DOHH2 (cell line): ENCODE data around the gene PLK3.

ENCODE experiments used
- H3F3A ChIP-seq: fragments of 200-600 bp; sonication (generic), shearing (Covaris generic); 2 replicates; pipeline ENCODE4 v1.6.0; 2016; ENCODE audit warnings: antibody characterized with exemption, mild to moderate bottlenecking; ENCODE audit not compliant: control insufficient read depth, insufficient read depth
- H3K27ac ChIP-seq: fragments of 200-600 bp; sonication (generic); 2 replicates; pipeline ENCODE4 v1.5.1; 2014; ENCODE audit warnings: low read depth, mild to moderate bottlenecking, low read length, moderate library complexity
- H3K27me3 ChIP-seq: fragments of 200-600 bp; sonication (generic); 2 replicates; pipeline ENCODE4 v1.6.1; 2014; ENCODE audit warnings: mild to moderate bottlenecking, low read length, mixed read lengths; ENCODE audit not compliant: control insufficient read depth
- H3K36me3 ChIP-seq: fragments of 200-600 bp; sonication (generic); 2 replicates; pipeline ENCODE4 v1.6.1; 2014; ENCODE audit warnings: mild to moderate bottlenecking, low read length, moderate library complexity, mixed read lengths; ENCODE audit not compliant: control insufficient read depth
- H3K4me1 ChIP-seq: fragments of 200-600 bp; sonication (generic); 2 replicates; pipeline ENCODE4 v1.6.1; 2014; ENCODE audit warnings: mild to moderate bottlenecking, low read length, mixed read lengths; ENCODE audit not compliant: control insufficient read depth
- H3K4me2 ChIP-seq: fragments of 200-600 bp; sonication (generic); 2 replicates; pipeline ENCODE4 v1.6.0; 2014; ENCODE audit warnings: mild to moderate bottlenecking, low read length, moderate library complexity
- H3K4me3 ChIP-seq: fragments of 200-600 bp; sonication (generic); 2 replicates; pipeline ENCODE4 v1.5.1; 2014; ENCODE audit warnings: mild to moderate bottlenecking, low read length, mixed read lengths
- H3K79me2 ChIP-seq: fragments of 200-600 bp; sonication (generic); 2 replicates; pipeline ENCODE4 v1.6.1; 2014; ENCODE audit warnings: mild to moderate bottlenecking, low read length, mixed read lengths; ENCODE audit not compliant: control insufficient read depth
- H3K9me2 ChIP-seq: fragments of 200-600 bp; sonication (generic); replicated peaks from 2 replicates; pipeline ENCODE4 v1.6.1; 2014; ENCODE audit warnings: mild to moderate bottlenecking, low read length, mixed read lengths; ENCODE audit not compliant: control insufficient read depth
- H3K9me3 ChIP-seq: fragments of 200-600 bp; sonication (generic); 2 replicates; pipeline ENCODE4 v1.6.1; 2014; ENCODE audit warnings: antibody characterized with exemption, low read length, mixed read lengths; ENCODE audit not compliant: control insufficient read depth, insufficient read depth
- H4K20me1 ChIP-seq: fragments of 200-600 bp; sonication (generic); 2 replicates; pipeline ENCODE4 v1.6.0; 2014; ENCODE audit warnings: low read depth, mild to moderate bottlenecking, antibody characterized with exemption, low read length, moderate library complexity; ENCODE audit not compliant: control insufficient read depth, insufficient read depth
- EZH2phosphoT487 ChIP-seq: fragments of 200-600 bp; sonication (generic); IDR thresholded peaks from 2 replicates; pipeline ENCODE4 v1.6.1; 2017; ENCODE audit warnings: borderline replicate concordance, mild to moderate bottlenecking, antibody characterized with exemption, low read length, moderate library complexity, mixed read lengths
- TF ChIP-seq, protein P1 (sequence below): fragments of 200-600 bp; sonication (generic); IDR thresholded peaks from one replicate; pipeline ENCODE4 v1.5.1; 2014; ENCODE audit warnings: antibody characterized with exemption, mild to moderate bottlenecking, low read depth, low read length; ENCODE audit not compliant: poor library complexity, severe bottlenecking

Gene PLK3

DNA sequence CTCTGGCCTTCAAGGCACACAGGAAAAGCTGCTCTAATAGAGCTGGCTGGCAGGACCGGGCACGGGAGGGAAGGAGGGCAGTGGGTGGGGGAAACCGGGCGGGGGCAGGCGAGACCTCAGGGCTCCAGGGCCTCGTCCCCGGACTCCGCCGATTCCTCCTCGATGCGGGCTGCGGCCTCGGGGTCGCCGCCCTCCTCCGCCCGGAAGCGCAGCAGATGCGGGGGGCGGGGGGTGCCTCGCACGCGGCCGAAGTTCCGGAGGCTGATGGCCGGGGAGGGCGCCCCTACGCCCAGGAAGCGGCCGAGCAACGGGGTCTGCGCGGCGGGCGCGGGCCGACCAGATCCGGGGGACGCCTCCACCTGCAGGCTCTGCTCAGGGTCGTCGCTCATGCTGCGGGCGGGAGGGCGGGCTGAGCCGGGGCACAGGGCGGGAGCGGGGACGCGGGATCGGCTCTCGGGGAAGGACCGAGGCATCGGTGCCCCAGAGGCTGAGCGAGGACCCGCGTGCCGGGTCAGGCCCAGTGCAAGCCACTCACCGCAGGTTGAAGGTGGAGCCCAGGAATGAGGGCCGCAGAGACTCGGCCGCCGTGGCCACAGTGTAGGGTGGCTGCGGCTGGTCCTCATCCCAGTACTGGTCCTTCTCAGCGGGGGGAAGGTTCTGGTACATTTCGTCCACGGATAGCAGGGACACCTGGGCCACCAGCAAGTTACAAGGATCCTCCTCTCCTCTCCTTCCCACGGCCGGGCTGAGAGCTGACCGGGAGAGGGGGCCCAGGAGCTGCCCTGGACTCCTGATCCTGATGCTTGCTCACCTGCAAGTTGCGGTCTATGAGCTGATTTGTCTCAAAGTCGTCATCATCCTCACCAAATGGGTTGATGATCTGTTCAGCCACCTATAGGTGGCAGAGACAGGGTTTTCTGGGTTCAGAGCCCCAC is 15.8 kb upstream of the PLK3 start:
- no peaks in the 10 kb centered on the region for H3K9me3 ChIP-seq
- no peaks in the 10 kb centered on the region for H3K9me2 ChIP-seq

DNA sequence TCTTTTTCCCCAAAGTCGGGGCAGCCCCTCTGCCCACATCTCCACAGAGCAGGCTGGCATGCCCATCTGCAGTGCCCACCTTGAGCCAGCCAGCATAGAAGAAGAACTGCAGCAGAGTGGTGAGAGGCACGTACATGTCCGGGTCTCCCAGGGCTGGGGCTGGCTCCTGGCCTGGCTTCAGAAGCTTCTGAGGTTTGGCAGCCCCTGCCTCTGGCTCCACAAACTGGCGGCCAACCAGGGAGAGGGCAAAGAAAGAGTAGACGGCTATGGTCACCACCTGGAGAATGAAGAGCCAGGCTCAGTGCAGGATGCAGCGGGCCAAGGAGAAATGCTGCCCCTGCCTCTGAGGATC is 15.2 kb upstream of the PLK3 start:
- Histone ChIP-seq H3K36me3 (peaks cover 22% of the 10 kb centered on the region), H3K9me3 (no peaks in the 10 kb centered on the region), H3F3A (peaks cover 63% of the 10 kb centered on the region), H4K20me1 (no peaks in the 10 kb centered on the region), H3K4me1 (peaks cover 43% of the 10 kb centered on the region), H3K9me2 (no peaks in the 10 kb centered on the region), H3K27ac (peak overlapping the region; percentile 2; the same call in 1 of the 2 replicates), H3K4me2 (peak overlapping the region; percentile 74), H3K79me2 (no peaks in the 10 kb centered on the region), H3K4me3 (peak overlapping the region; percentile 68), H3K27me3 (no peaks in the 10 kb centered on the region)
- TF ChIP-seq, protein P1, sequence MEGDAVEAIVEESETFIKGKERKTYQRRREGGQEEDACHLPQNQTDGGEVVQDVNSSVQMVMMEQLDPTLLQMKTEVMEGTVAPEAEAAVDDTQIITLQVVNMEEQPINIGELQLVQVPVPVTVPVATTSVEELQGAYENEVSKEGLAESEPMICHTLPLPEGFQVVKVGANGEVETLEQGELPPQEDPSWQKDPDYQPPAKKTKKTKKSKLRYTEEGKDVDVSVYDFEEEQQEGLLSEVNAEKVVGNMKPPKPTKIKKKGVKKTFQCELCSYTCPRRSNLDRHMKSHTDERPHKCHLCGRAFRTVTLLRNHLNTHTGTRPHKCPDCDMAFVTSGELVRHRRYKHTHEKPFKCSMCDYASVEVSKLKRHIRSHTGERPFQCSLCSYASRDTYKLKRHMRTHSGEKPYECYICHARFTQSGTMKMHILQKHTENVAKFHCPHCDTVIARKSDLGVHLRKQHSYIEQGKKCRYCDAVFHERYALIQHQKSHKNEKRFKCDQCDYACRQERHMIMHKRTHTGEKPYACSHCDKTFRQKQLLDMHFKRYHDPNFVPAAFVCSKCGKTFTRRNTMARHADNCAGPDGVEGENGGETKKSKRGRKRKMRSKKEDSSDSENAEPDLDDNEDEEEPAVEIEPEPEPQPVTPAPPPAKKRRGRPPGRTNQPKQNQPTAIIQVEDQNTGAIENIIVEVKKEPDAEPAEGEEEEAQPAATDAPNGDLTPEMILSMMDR = peak; percentile 35
- TF ChIP-seq EZH2phosphoT487 = no peak

More for the DNA sequence above, 15.8 kb upstream of the PLK3 start:
- H4K20me1 ChIP-seq = no peaks in the 10 kb centered on the region
- no peaks in the 10 kb centered on the region for H3K27me3 ChIP-seq
- H3K4me1 ChIP-seq = peaks cover 43% of the 10 kb centered on the region
- H3K27ac ChIP-seq = peak overlapping the region; percentile 46
- H3K4me3 ChIP-seq = peak overlapping the region; percentile 68
- H3F3A ChIP-seq = peaks cover 66% of the 10 kb centered on the region
- no peaks in the 10 kb centered on the region for H3K79me2 ChIP-seq
- peak overlapping the region; percentile 74 for H3K4me2 ChIP-seq
- H3K36me3 ChIP-seq = peaks cover 29% of the 10 kb centered on the region
- TF ChIP-seq, protein P1 = peak; percentile 60
- TF ChIP-seq EZH2phosphoT487 = no peak

GRCh38 chr1:44785501-44786137 is 14.6 kb upstream of the PLK3 start:
- Histone ChIP-seq H3K9me3 (no peaks in the 10 kb centered on the region), H3K4me3 (peak overlapping the region; percentile 68), H3K4me1 (peaks cover 43% of the 10 kb centered on the region), H3K27ac (no peak overlapping the region; the same call in 1 of the 2 replicates), H3K79me2 (no peaks in the 10 kb centered on the region), H3F3A (peaks cover 59% of the 10 kb centered on the region), H3K36me3 (peaks cover 16% of the 10 kb centered on the region), H4K20me1 (no peaks in the 10 kb centered on the region), H3K4me2 (peak overlapping the region; percentile 74), H3K27me3 (no peaks in the 10 kb centered on the region), H3K9me2 (no peaks in the 10 kb centered on the region)
- TF ChIP-seq, protein P1 = no peak
- TF ChIP-seq EZH2phosphoT487 = no peak
